Pulmonary artery endothelial cell (primary cell): ENCODE results near the gene RESF1. TPM values are rescaled to one million over a fixed set of nuclear protein-coding genes. Genes with fewer than 3 reads are reported as not detected.

Source experiments
- DNase-seq: peaks from one replicate; pipeline ENCODE4 v3.0.0-alpha.2; 2011; ENCODE audit warnings: low read depth, low spot score
- total RNA-seq: library from RNA; depleted of rRNA; stranded (reverse); fragments of >200 nt; gene quantifications from 2 replicates; pipeline ENCODE4 v1.2.3, GENCODE V29; 2014

Gene RESF1
- total RNA-seq, 1 donor from 2014 or later: 69.0 TPM

GRCh38 chr12:31961137-31961536 lies 1.9 kb downstream of the RESF1 start:
- DNase-seq: no peak

GRCh38 chr12:31962076-31962475 lies 2.9 kb downstream of the RESF1 start:
- no peak for DNase-seq

- no peak for DNase-seq
Observed at GRCh38 chr12:31964280-31964679, 5.1 kb downstream of the RESF1 start.

GRCh38 chr12:31965090-31965489 lies 5.9 kb downstream of the RESF1 start:
- DNase-seq: no peak

GRCh38 chr12:31966558-31967205 lies 7.5 kb downstream of the RESF1 start:
- no peak for DNase-seq

- DNase-seq: no peak
Observed at GRCh38 chr12:31967539-31967938, 8.3 kb downstream of the RESF1 start.

GRCh38 chr12:31970199-31970598 lies 11.0 kb downstream of the RESF1 start:
- no peak for DNase-seq

- no peak for DNase-seq
Observed at GRCh38 chr12:31973818-31974217, 14.6 kb downstream of the RESF1 start.

- DNase-seq: no peak
Observed at GRCh38 chr12:31974673-31975072, 15.5 kb downstream of the RESF1 start.

- DNase-seq: no peak
Observed at GRCh38 chr12:31984806-31985591, 25.8 kb downstream of the RESF1 start.

GRCh38 chr12:31985832-31986231 lies 26.6 kb downstream of the RESF1 start:
- no peak for DNase-seq

GRCh38 chr12:31989571-31990362 lies 30.6 kb downstream of the RESF1 start:
- DNase-seq: no peak

GRCh38 chr12:31991146-31991545 lies 31.9 kb downstream of the RESF1 start:
- no peak for DNase-seq

GRCh38 chr12:31991815-31992214 lies 32.6 kb downstream of the RESF1 start:
- DNase-seq: no peak

GRCh38 chr12:31999692-32000091 lies 40.5 kb downstream of the RESF1 start:
- no peak for DNase-seq

GRCh38 chr12:32000373-32001005 lies 41.3 kb downstream of the RESF1 start:
- DNase-seq: no peak

- DNase-seq: no peak
Observed at GRCh38 chr12:32002848-32003493, 43.8 kb downstream of the RESF1 start.

- DNase-seq: no peak
Observed at GRCh38 chr12:32003654-32004053, 44.4 kb downstream of the RESF1 start.

- DNase-seq: no peak
Observed at GRCh38 chr12:32005496-32006125, 46.4 kb downstream of the RESF1 start.
